Stimulated activated CD4-positive, alpha-beta T cell treated with anti-CD3 and anti-CD28 coated beads, Interleukin-15, amount 100 ng/mL, for 24 hours (primary cell): Measurements from ENCODE around the gene ARHGAP5.

Source experiments
- DNase-seq: peaks from one replicate; pipeline ENCODE4 v3.0.0-alpha.2; 2020

Gene ARHGAP5

DNA sequence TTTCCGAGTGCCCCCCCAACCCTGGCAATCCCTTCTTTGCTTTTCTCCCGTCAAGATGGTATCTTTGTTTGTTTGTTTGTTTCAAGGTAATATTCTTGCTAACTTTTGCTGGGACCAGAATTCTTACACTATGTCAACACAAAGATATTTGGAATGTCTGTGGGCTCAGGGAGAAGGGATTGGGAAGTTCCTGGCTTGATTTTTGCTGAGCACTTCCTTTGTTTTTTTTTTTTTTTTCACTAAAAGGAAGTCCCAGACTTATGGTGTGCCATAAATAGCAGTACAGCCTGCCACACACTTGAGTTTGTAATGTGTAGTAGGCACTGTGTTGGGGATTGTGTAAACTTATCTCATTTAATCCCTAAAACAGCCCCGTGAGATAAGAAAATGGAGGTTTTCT is 113.6 kb downstream of the ARHGAP5 start:
- DNase-seq, result no peak

DNA sequence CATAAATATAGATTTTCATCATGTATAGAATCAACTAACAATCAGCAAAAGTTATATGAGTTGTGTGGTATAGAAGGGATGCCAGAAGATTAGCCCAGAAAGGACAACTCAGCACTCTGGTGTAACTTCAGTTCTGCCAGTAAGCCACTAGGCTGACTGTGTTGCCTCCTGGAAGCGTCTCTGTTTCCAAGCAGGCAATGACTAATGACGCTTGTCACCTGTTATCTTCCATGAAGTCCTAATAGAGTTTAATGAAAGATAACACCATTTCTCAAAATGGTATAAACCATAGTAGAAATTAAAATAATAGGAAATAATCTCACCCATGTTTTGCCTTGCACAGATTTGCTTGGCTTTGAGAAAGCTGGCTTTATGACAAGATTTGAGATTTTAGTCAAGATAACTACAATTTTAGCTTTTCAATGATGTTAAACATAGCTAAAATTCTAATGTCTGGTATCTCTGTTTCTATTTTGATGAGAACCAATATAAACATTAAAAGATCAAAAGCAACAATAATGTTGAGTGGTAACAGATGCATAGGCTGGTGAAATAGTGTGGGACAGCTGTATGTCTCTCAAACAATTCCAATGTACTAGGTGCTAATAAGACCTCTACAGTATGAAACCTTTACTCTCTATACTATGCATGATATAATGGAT is 115.7 kb downstream of the ARHGAP5 start:
- DNase-seq, result no peak

- DNase-seq, result no peak
These were observed 116.4 kb downstream of the ARHGAP5 start for GRCh38 chr14:32193532-32193931.

GRCh38 chr14:32195636-32196035 is 118.5 kb downstream of the ARHGAP5 start:
- no peak for DNase-seq

DNA sequence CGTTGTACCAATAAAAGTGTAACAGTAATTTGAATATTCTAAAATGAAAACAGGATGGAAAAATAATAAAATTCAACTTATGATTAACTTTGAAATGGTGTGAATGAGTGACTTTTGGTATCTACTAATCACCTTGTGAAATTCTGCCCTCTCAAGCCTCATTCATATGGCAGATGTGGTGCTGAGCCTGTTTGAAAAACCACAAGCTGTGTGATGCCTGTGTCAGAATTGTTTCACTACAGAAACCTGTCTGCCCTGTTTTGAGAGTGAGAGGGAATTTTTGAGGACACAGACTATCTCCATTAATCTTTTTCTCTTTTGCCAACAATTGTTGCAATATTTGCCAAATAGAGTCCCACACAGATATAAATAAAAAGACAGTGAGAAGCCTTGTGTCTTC is 120.8 kb downstream of the ARHGAP5 start:
- no peak for DNase-seq

DNA sequence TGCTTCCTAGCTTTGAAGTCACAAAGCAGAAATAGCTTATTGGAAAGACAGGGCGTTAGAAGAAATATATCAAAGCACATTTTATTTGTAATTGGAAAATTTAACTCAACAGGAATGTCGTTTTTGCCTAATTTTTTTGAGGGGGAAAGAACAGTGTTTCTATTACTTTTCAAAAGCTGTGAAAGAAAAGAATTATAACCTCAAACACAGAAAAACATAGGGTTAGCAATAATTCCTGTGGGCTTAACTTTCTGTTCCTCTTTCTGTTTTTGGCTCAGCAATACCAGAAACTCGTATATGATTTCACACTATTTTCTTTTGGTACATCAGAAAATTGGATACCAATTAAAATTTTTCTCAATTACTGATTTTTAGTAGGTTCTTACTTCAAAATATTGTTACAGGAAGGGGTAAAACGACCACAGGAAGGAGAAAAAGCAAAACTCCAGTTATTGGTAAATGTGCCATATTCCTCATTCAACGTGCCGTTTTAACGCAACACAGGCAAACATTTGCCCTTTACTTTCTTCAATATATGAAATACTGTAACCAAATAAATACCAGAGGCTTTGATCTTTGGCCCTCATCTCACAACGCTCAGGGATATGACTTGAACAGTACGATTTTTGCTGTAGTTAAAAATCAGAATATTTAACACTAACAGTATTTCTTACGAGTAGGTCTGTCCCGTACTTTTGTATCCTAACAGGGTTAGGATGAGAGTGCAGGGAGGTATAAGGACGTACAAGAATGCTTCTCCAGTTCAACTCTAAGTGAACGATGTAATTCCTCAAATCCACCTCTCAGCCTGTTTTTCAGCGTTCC is 123.5 kb downstream of the ARHGAP5 start:
- DNase-seq, result no peak

GRCh38 chr14:32201193-32201815 is 124.2 kb downstream of the ARHGAP5 start:
- peak; percentile 87 for DNase-seq

- DNase-seq, result peak; percentile 38
These were observed 124.8 kb downstream of the ARHGAP5 start, which contains the start of gene RNU6-7 for GRCh38 chr14:32201816-32202490. RNU6-7 (plus strand) TSS chr14:32202045.

- DNase-seq, result no peak
These were observed 125.4 kb downstream of the ARHGAP5 start for GRCh38 chr14:32202491-32202997.

GRCh38 chr14:32202998-32203882 is 126.1 kb downstream of the ARHGAP5 start, which contains the start of gene RNU6-8:
RNU6-8 (minus strand) TSS chr14:32203269.
- DNase-seq, result peak; percentile 89

GRCh38 chr14:32203928-32204357 is 126.8 kb downstream of the ARHGAP5 start:
- DNase-seq, result peak; percentile 31

DNA sequence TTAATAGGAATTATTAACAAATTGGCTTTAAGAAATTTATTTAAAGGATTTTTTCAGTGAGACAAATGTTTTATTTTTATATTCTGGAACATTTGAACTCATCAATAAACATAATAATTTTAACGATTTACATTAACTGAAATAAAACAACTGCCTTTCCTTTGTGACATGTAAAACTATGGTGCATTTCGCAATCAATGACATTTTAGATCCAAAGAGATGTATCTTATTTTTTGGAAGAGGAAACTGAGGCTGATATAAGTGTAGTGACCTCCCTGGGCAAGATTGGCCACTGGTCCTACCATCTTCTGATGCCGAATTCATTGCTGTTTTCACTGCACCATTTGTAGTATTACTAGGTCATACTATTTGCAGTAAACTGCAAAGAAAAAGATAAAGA is 128.4 kb downstream of the ARHGAP5 start:
- no peak for DNase-seq

DNA sequence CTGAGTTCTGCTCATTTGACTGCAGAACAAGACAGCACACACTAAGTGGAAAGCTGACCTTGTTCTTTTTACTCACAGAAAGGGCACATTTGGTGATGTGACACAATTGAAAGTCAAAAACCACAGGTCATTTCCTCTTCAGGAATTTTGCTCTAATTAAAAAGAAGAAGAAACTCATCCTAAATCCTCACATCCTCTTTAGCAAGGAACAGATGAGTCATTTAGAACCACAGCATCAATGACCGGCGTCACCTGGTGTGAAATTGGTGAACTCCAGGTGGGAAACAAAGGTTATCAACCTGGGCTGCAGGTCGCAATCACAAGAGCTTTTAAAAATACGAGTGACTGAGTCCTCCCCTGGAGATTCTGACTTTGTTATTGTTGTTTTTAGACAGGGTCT is 128.9 kb downstream of the ARHGAP5 start:
- DNase-seq, result no peak

GRCh38 chr14:32206552-32206951 is 129.4 kb downstream of the ARHGAP5 start:
- no peak for DNase-seq

GRCh38 chr14:32208490-32208889 is 131.4 kb downstream of the ARHGAP5 start:
- no peak for DNase-seq
